GM23338 (cell line): Measurements from ENCODE around the gene LPP. TPM values are rescaled to one million over a fixed set of nuclear protein-coding genes. Genes with fewer than 3 reads are reported as not detected.

ENCODE experiments used
- ATAC-seq: fragments of 200-7000 bp; cut with Tn5 transposase; 3 replicates; pipeline ENCODE4 v1.9.1; 2020
- DNase-seq: peaks from one replicate; pipeline ENCODE4 v3.0.0-alpha.2; 2015; ENCODE audit warnings: low spot score
- H2AFZ ChIP-seq: fragments of 200-600 bp; sonication (generic); 2 replicates; pipeline ENCODE4 v1.8.0; 2016; ENCODE audit warnings: antibody characterized with exemption, mild to moderate bottlenecking, moderate library complexity
- H3F3A ChIP-seq: fragments of 200-600 bp; sonication (generic); replicated peaks from 2 replicates; pipeline ENCODE4 v1.8.0; 2017; ENCODE audit warnings: antibody characterized with exemption, mixed run types, low read depth
- H3K27ac ChIP-seq: fragments of 200-600 bp; sonication (generic); 2 replicates; pipeline ENCODE4 v1.6.1; 2016; ENCODE audit warnings: low read depth
- H3K27me3 ChIP-seq: fragments of 200-600 bp; sonication (generic); 2 replicates; pipeline ENCODE4 v1.8.0; 2016; ENCODE audit warnings: mild to moderate bottlenecking, mixed run types, moderate library complexity; ENCODE audit not compliant: insufficient read depth
- H3K36me3 ChIP-seq: fragments of 200-600 bp; sonication (generic); 2 replicates; pipeline ENCODE4 v1.8.0; 2016; ENCODE audit warnings: mild to moderate bottlenecking; ENCODE audit not compliant: insufficient read depth
- H3K4me1 ChIP-seq: fragments of 200-600 bp; sonication (generic); 2 replicates; pipeline ENCODE4 v1.8.0; 2016; ENCODE audit warnings: mild to moderate bottlenecking, moderate library complexity; ENCODE audit not compliant: insufficient read depth
- H3K4me2 ChIP-seq: fragments of 200-600 bp; sonication (generic); 2 replicates; pipeline ENCODE4 v1.7.1; 2017; ENCODE audit warnings: mixed run types
- H3K4me3 ChIP-seq: fragments of 200-600 bp; sonication (generic); 2 replicates; pipeline ENCODE4 v1.6.1; 2016; ENCODE audit warnings: mixed run types
- H3K79me2 ChIP-seq: fragments of 200-600 bp; sonication (generic); replicated peaks from 2 replicates; pipeline ENCODE4 v1.8.0; 2017; ENCODE audit warnings: mild to moderate bottlenecking; ENCODE audit not compliant: insufficient read depth
- H3K9me2 ChIP-seq: fragments of 200-600 bp; sonication (generic); 2 replicates; pipeline ENCODE4 v1.8.0; 2017; ENCODE audit not compliant: insufficient read depth
- H4K20me1 ChIP-seq: fragments of 200-600 bp; sonication (generic); replicated peaks from 2 replicates; pipeline ENCODE4 v1.8.0; 2017; ENCODE audit warnings: mild to moderate bottlenecking; ENCODE audit not compliant: insufficient read depth
- H3K27ac Mint-ChIP-seq: 2 replicates; pipeline ENCODE4 v1.8.0; 2020; ENCODE audit warnings: inconsistent platforms, mild to moderate bottlenecking, moderate library complexity, mixed read lengths
- H3K27me3 Mint-ChIP-seq: 3 replicates; pipeline ENCODE4 v1.8.0; 2022; ENCODE audit warnings: low read depth, mild to moderate bottlenecking, moderate library complexity, mixed read lengths, inconsistent platforms; ENCODE audit not compliant: insufficient read depth, poor library complexity
- H3K36me3 Mint-ChIP-seq: 3 replicates; pipeline ENCODE4 v1.8.0; 2021; ENCODE audit warnings: low read depth, mild to moderate bottlenecking, inconsistent platforms, moderate library complexity, mixed read lengths
- H3K4me1 Mint-ChIP-seq: 3 replicates; pipeline ENCODE4 v1.8.0; 2020; ENCODE audit warnings: mild to moderate bottlenecking, inconsistent platforms, mixed read lengths
- H3K4me3 Mint-ChIP-seq: 3 replicates; pipeline ENCODE4 v1.8.0; 2021; ENCODE audit warnings: moderate library complexity, mild to moderate bottlenecking, inconsistent platforms, mixed read lengths
- H3K9me3 Mint-ChIP-seq: 3 replicates; pipeline ENCODE4 v1.8.0; 2020; ENCODE audit warnings: moderate library complexity, mild to moderate bottlenecking, inconsistent platforms, mixed read lengths
- EZH2phosphoT487 ChIP-seq: fragments of 200-600 bp; sonication (generic); IDR thresholded peaks from one replicate; pipeline ENCODE4 v1.8.1; 2018; ENCODE audit warnings: antibody characterized with exemption; ENCODE audit not compliant: unreplicated experiment
- POLR2AphosphoS5 ChIP-seq: IDR thresholded peaks from 2 replicates; pipeline ENCODE4 v1.6.1; 2016; ENCODE audit warnings: antibody characterized with exemption, low read depth
- ZNF462 ChIP-seq: fragments of 250-450 bp; sonication (Bioruptor Pico); IDR thresholded peaks from 2 replicates; pipeline ENCODE4 v1.5.0; 2020; ENCODE audit warnings: mild to moderate bottlenecking, moderate library complexity
- polyA plus RNA-seq: library from polyadenylated mRNA; unstranded; fragments of >200 nt; fragmentation: Nextera tagmentation; extraction: Ambion mirVana; gene quantifications from 2 replicates; pipeline ENCODE4 v1.2.1, GENCODE V29; 2016
- total RNA-seq: library from RNA; depleted of rRNA; stranded (reverse); fragments of >200 nt; shearing (Covaris generic); gene quantifications from 2 replicates; pipeline ENCODE4 v1.2.3, GENCODE V29; 2014
- TF ChIP-seq, protein P1 (sequence below), 2 experiments: fragments of 200-600 bp in 1 of 2; sonication (generic) in 1 of 2; conservative IDR thresholded peaks; 2 replicates each; pipeline versions ENCODE4 v1.5.1 to v1.6.1; 2016 to 2017; ENCODE audit warnings: antibody characterized with exemption in 2 of 2, low read depth in 2 of 2, mild to moderate bottlenecking in 2 of 2, moderate library complexity in 1 of 2
- TF ChIP-seq, protein P2 (sequence below): IDR thresholded peaks from one replicate; pipeline ENCODE4 v1.6.1; 2018; ENCODE audit warnings: antibody characterized with exemption; ENCODE audit not compliant: unreplicated experiment

The LPP gene
- total and polyA plus RNA-seq, 2 experiments from 2014 or later = 23.0 to 35.2 TPM

DNA sequence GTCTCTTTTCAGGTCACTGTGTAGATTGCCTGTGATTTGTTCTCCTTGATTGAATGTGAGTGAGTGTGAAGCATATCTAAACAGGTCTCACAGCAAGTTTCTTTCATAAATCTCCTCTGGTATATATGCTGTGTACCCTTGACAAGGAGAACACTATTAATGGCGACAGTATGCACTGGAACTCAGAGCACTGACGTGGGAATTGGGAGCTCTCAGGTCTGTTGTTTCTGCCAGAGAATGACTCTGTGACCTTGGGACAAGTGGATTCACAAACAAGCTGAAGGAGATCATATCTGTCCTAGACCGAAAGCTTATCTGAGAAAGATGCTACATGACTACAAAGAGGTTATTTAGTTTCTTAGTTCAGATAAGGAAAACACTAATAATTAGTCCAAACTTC, 691.6 kb downstream of the LPP start (continued):
- no peak for TF ChIP-seq ZNF462
- TF ChIP-seq, protein P1, sequence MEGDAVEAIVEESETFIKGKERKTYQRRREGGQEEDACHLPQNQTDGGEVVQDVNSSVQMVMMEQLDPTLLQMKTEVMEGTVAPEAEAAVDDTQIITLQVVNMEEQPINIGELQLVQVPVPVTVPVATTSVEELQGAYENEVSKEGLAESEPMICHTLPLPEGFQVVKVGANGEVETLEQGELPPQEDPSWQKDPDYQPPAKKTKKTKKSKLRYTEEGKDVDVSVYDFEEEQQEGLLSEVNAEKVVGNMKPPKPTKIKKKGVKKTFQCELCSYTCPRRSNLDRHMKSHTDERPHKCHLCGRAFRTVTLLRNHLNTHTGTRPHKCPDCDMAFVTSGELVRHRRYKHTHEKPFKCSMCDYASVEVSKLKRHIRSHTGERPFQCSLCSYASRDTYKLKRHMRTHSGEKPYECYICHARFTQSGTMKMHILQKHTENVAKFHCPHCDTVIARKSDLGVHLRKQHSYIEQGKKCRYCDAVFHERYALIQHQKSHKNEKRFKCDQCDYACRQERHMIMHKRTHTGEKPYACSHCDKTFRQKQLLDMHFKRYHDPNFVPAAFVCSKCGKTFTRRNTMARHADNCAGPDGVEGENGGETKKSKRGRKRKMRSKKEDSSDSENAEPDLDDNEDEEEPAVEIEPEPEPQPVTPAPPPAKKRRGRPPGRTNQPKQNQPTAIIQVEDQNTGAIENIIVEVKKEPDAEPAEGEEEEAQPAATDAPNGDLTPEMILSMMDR (conservative IDR thresholded peaks at IDR 0.05; ENCODE audit: low read depth in 2 of 2) = no peak

- Histone ChIP-seq H3K9me2 (no peaks in the 10 kb centered on the region), H3K36me3 (no peaks in the 10 kb centered on the region), H3K27me3 (no peaks in the 10 kb centered on the region), H3K4me3 (no peak overlapping the region), H3K79me2 (no peaks in the 10 kb centered on the region), H3K4me2 (no peak overlapping the region), H4K20me1 (no peaks in the 10 kb centered on the region; the same call in 1 of the 2 replicates), H2AFZ (no peak overlapping the region), H3K27ac (no peak overlapping the region), H3K4me1 (no peaks in the 10 kb centered on the region), H3F3A (no peaks in the 10 kb centered on the region)
- Mint-ChIP-seq H3K4me1 (no peaks in the 10 kb centered on the region; the same call in 2 of the 3 replicates), H3K27ac (no peak overlapping the region), H3K27me3 (no peaks in the 10 kb centered on the region), H3K36me3 (no peaks in the 10 kb centered on the region), H3K4me3 (no peak overlapping the region), H3K9me3 (no peaks in the 10 kb centered on the region)
- DNase-seq (no peak), ATAC-seq (no peak)
- TF ChIP-seq EZH2phosphoT487 = no peak
- TF ChIP-seq, protein P2, sequence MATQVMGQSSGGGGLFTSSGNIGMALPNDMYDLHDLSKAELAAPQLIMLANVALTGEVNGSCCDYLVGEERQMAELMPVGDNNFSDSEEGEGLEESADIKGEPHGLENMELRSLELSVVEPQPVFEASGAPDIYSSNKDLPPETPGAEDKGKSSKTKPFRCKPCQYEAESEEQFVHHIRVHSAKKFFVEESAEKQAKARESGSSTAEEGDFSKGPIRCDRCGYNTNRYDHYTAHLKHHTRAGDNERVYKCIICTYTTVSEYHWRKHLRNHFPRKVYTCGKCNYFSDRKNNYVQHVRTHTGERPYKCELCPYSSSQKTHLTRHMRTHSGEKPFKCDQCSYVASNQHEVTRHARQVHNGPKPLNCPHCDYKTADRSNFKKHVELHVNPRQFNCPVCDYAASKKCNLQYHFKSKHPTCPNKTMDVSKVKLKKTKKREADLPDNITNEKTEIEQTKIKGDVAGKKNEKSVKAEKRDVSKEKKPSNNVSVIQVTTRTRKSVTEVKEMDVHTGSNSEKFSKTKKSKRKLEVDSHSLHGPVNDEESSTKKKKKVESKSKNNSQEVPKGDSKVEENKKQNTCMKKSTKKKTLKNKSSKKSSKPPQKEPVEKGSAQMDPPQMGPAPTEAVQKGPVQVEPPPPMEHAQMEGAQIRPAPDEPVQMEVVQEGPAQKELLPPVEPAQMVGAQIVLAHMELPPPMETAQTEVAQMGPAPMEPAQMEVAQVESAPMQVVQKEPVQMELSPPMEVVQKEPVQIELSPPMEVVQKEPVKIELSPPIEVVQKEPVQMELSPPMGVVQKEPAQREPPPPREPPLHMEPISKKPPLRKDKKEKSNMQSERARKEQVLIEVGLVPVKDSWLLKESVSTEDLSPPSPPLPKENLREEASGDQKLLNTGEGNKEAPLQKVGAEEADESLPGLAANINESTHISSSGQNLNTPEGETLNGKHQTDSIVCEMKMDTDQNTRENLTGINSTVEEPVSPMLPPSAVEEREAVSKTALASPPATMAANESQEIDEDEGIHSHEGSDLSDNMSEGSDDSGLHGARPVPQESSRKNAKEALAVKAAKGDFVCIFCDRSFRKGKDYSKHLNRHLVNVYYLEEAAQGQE = no peak
- no peak for TF ChIP-seq POLR2AphosphoS5
Measured at GRCh38 chr3:188848947-188849346, 695.0 kb downstream of the LPP start.
